Left lung (tissue), 10 donors: ENCODE data around the gene PRUNE2. TPM values are rescaled to one million over a fixed set of nuclear protein-coding genes. Genes with fewer than 3 reads are reported as not detected.

Source experiments
- ATAC-seq: fragments of 200-7000 bp; cut with Tn5 transposase; one replicate; pipeline ENCODE4 v1.9.1; 2020; ENCODE audit warnings: moderate library complexity
- DNase-seq, 4 donors: peaks; one replicate each; pipeline ENCODE4 v3.0.0-alpha.2; 2013 to 2020
- H3K27ac ChIP-seq, 2 donors: fragments of 200-600 bp; sonication (generic) in 1 of 2; one replicate each; pipeline versions ENCODE4 v1.5.0 to v1.8.0; 2020 to 2021
- H3K27me3 ChIP-seq, 2 donors: fragments of 200-600 bp; sonication (generic) in 1 of 2; one replicate each; pipeline versions ENCODE4 v1.5.0 to v1.8.0; 2020 to 2021
- H3K36me3 ChIP-seq, 2 donors: fragments of 200-600 bp; sonication (generic) in 1 of 2; one replicate each; pipeline versions ENCODE4 v1.5.0 to v1.8.0; 2020 to 2021
- H3K4me1 ChIP-seq, 2 donors: fragments of 200-600 bp; one replicate each; pipeline ENCODE4 v1.8.0; 2021
- H3K4me3 ChIP-seq, 2 donors: fragments of 200-600 bp; sonication (generic) in 1 of 2; one replicate each; pipeline versions ENCODE4 v1.5.0 to v1.8.0; 2020 to 2021; ENCODE audit warnings: mild to moderate bottlenecking in 1 of 2
- H3K9me3 ChIP-seq, 2 donors: fragments of 200-600 bp; sonication (generic) in 1 of 2; one replicate each; pipeline versions ENCODE4 v1.5.0 to v1.8.0; 2020 to 2021
- intact Hi-C, 2 donors: fragments of 100-400 bp; cut with DNase I; formaldehyde crosslinking; loops; one replicate each; pipeline versions ENCODE4 v1.11.2 to v1.14.2; 2022
- polyA plus RNA-seq, 6 donors: library from polyadenylated mRNA; unstranded; fragments of 120-200 nt; gene quantifications; one replicate each; pipeline ENCODE4 v1.2.1, GENCODE V29; 2013; ENCODE audit not compliant: insufficient read length in 6 of 6
- total RNA-seq, 2 donors: library from RNA; stranded (reverse); fragmentation: NEBNext Ultra II Directional; extraction: Animal tissue kit (Norgen Biotek cat#: 25700); gene quantifications; one replicate each; pipeline ENCODE4 v1.2.1, GENCODE V29; 2021
- TF ChIP-seq, protein P1 (sequence below), 2 donors: fragments of 200-600 bp; sonication (generic) in 1 of 2; IDR thresholded peaks; one replicate each; pipeline versions ENCODE4 v1.5.0 to v1.8.0; 2021; ENCODE audit warnings: antibody characterized with exemption in 2 of 2
- donor health status: DM: no; HTN: yes; CAD: no.
- donor health status: DM: no; HTN: no; CAD: no.

PRUNE2 gene
- total and polyA plus RNA-seq, 8 donors = 2.0 to 17.7 (median 4.1) TPM

DNA sequence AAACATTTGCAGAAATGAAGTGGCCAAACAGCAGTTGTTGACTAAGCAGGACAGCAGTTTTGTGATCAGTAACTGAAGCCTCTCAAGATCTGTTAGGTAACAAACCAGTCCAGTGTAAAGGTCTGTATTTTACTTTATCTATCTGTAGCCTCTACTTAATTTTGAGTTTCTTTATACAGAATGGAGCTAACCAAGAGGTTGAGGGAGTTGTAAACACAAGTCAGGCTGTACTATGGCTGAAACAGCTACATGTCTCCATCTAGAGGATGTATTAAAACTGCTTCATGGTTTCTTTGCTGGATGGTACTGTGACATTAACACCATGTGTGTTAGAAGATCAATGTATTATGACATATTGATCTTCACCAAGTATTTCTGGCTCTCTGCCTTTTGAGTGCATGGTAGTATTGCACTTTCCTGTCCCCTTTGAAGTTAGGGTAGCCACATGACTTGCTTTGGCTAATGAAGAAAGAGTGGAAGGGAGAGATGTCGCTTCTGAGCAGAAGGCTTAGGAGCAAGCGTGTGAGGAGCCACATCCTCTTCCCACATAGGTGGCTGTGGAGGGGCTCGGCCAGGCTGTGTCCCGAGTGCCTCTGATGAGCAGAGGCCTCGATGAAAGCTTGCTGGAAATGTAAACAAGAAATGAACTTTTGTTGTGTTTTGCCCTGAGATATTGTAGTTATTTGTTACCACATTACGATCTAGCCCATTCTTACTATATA lies 247.2 kb downstream of the PRUNE2 start:
- no peaks in the 10 kb centered on the region for H3K9me3 ChIP-seq
- TF ChIP-seq, protein P1, sequence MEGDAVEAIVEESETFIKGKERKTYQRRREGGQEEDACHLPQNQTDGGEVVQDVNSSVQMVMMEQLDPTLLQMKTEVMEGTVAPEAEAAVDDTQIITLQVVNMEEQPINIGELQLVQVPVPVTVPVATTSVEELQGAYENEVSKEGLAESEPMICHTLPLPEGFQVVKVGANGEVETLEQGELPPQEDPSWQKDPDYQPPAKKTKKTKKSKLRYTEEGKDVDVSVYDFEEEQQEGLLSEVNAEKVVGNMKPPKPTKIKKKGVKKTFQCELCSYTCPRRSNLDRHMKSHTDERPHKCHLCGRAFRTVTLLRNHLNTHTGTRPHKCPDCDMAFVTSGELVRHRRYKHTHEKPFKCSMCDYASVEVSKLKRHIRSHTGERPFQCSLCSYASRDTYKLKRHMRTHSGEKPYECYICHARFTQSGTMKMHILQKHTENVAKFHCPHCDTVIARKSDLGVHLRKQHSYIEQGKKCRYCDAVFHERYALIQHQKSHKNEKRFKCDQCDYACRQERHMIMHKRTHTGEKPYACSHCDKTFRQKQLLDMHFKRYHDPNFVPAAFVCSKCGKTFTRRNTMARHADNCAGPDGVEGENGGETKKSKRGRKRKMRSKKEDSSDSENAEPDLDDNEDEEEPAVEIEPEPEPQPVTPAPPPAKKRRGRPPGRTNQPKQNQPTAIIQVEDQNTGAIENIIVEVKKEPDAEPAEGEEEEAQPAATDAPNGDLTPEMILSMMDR (IDR thresholded peaks at IDR 0.05) = peak; percentile 50 to 52
- no peaks in the 10 kb centered on the region for H3K36me3 ChIP-seq
- peaks cover 5 to 44% of the 10 kb centered on the region in 2 donors for H3K4me1 ChIP-seq
- H3K27ac ChIP-seq = no peak overlapping the region
- intact Hi-C loops = loop anchor here in 1 of 2 donors (5.0 kb wide), 1 partner anchor 211 kb away; no protein-coding TSS in a partner anchor
- H3K4me3 ChIP-seq = no peak overlapping the region
- ATAC-seq (peak; percentile 92), DNase-seq (peak in 3 of 4 donors; percentile 35 to 63 (median 61))
- H3K27me3 ChIP-seq = no peaks in the 10 kb centered on the region

DNA sequence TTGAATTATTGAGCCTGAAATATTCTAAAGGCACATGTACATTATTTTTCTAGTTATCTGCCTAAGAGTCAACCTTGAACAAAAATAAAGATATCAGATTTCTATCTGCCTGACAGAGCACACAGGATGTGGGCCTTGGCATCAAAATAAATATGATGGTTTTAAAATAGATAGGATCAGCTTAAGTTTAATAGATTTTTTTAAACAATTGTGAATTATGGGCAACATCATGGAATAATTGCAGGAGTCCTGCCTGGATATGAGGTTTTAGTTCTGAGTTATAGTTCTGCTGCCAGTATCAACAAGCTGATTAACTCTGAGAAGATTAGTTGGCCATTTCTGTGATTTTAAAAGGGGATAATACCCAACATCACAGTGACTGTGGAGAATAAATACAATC lies 248.6 kb downstream of the PRUNE2 start:
- peaks cover 11 to 47% of the 10 kb centered on the region in 2 donors for H3K4me1 ChIP-seq
- H3K4me3 ChIP-seq = no peak overlapping the region
- intact Hi-C loops = loop anchor here in 1 of 2 donors (5.0 kb wide), 1 partner anchor 210 kb away; no protein-coding TSS in a partner anchor
- no peaks in the 10 kb centered on the region for H3K27me3 ChIP-seq
- H3K9me3 ChIP-seq = no peaks in the 10 kb centered on the region
- DNase-seq (no peak), ATAC-seq (no peak)
- no peak overlapping the region for H3K27ac ChIP-seq
- TF ChIP-seq, protein P1 (IDR thresholded peaks at IDR 0.05) = no peak
- no peaks in the 10 kb centered on the region for H3K36me3 ChIP-seq

DNA sequence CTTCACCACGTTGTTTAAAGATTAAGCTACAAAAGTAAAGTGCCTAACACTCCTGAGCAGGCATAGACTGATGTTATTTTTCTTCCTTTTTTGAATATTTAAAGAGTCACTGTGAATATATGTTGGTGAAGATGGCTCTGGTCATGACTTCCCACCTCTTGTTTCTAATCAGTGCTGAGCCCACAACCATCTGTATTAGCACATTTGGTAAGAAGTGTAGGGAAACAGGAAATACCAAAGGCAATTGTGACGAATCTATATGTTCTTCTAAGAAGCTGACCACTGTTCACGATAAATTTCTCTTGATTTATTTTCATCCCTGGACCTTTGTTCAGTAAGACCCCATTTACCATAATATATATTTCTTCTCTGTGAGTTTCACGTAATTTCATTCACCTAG lies 249.9 kb downstream of the PRUNE2 start:
- no peak for DNase-seq
- H3K36me3 ChIP-seq = no peaks in the 10 kb centered on the region
- TF ChIP-seq, protein P1 (IDR thresholded peaks at IDR 0.05) = no peak
- no peak overlapping the region for H3K4me3 ChIP-seq
- intact Hi-C loops = loop anchor here in 1 of 2 donors (5.0 kb wide), 1 partner anchor 209 kb away; no protein-coding TSS in a partner anchor
- no peak for ATAC-seq
- peaks cover 15 to 58% of the 10 kb centered on the region in 2 donors for H3K4me1 ChIP-seq
- H3K27ac ChIP-seq = no peak overlapping the region
- H3K27me3 ChIP-seq = no peaks in the 10 kb centered on the region
- H3K9me3 ChIP-seq = no peaks in the 10 kb centered on the region

DNA sequence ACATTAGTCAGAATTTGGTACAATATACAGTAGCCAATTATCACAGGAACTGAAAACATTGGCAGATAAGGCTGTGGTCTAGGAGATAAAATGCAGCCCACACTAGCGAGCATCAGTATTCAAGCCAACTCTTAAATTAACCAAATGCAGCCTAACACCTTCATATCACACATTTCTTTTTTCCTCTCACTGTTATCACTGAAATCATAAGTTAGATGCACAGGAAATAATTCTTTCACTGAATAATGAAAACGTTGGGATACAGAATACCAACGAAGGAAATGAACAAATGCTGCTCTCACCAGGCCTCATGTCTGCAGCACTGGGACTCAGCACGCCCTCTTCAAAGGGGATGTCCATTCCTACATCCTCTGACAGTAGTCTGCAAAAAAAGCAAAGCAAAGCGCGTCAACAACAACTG lies 250.8 kb downstream of the PRUNE2 start:
- Histone ChIP-seq H3K27me3 (no peaks in the 10 kb centered on the region), H3K27ac (peak overlapping the region in 1 of 2 donors; percentile 33), H3K4me1 (peaks cover 15 to 66% of the 10 kb centered on the region in 2 donors), H3K36me3 (no peaks in the 10 kb centered on the region), H3K9me3 (no peaks in the 10 kb centered on the region), H3K4me3 (no peak overlapping the region)
- ATAC-seq (peak; percentile 9), DNase-seq (no peak)
- TF ChIP-seq, protein P1 (IDR thresholded peaks at IDR 0.05) = no peak
- intact Hi-C loops = loop anchor here in 1 of 2 donors (5.0 kb wide), 1 partner anchor 208 kb away; no protein-coding TSS in a partner anchor

DNA sequence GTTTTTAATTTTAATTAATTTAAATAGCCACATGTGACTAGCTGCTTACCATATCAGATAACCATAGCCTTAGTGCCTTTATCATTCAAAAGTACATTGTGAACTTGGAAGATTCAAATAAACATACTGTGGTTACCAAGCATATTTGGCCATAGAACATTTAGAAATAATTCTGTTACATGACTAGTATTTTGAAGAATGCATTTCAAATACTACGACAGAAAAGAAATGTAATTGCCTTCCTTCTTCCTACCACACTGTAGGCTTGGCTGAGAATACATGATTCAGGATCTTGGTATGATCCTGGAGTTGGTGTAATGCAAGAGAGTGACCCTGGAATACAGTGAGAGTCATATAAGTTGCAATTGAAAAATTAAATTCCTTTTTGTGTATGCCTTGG lies 251.3 kb downstream of the PRUNE2 start:
- no peak overlapping the region for H3K4me3 ChIP-seq
- intact Hi-C loops = no loop called here
- DNase-seq = no peak
- peak overlapping the region; percentile 33 to 55 for H3K27ac ChIP-seq
- no peaks in the 10 kb centered on the region for H3K9me3 ChIP-seq
- no peaks in the 10 kb centered on the region for H3K27me3 ChIP-seq
- TF ChIP-seq, protein P1 (IDR thresholded peaks at IDR 0.05) = no peak
- ATAC-seq = peak; percentile 65
- peaks cover 15 to 66% of the 10 kb centered on the region in 2 donors for H3K4me1 ChIP-seq
- no peaks in the 10 kb centered on the region for H3K36me3 ChIP-seq
